ENCODE measurements around the gene MED13L. TPM values are rescaled to one million over a fixed set of nuclear protein-coding genes. Genes with fewer than 3 reads are reported as not detected.

Gene MED13L
- total RNA-seq, 1 donor from 2014 or later: 41.9 TPM

- ATAC-seq (no peak), DNase-seq (ENCODE audit: low spot score) (no peak)
These were observed 3.2 kb upstream of the MED13L start for GRCh38 chr12:116280595-116281290.

- no peak for DNase-seq (ENCODE audit: low spot score)
- no peak for ATAC-seq
These were observed 1.2 kb upstream of the MED13L start for GRCh38 chr12:116278667-116279066.

DNA sequence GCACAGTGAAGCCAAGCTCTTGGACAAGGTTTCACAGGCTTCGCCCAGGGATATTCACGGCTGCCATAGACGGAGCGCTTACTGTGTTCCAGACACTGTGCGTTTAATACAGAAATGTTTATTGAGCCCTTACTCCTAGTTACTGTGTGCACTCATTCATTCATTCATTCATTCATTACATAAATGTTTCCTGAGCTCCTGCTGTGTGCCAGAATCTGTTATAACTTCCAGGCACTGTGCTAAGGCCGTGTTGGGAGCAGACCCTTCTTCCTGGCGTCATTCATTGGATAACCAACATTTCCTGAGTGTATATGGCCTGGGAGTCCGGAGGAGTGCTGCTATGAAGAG is 760 bp upstream of the MED13L start:
- no peak for DNase-seq (ENCODE audit: low spot score)
- no peak for ATAC-seq

DNA sequence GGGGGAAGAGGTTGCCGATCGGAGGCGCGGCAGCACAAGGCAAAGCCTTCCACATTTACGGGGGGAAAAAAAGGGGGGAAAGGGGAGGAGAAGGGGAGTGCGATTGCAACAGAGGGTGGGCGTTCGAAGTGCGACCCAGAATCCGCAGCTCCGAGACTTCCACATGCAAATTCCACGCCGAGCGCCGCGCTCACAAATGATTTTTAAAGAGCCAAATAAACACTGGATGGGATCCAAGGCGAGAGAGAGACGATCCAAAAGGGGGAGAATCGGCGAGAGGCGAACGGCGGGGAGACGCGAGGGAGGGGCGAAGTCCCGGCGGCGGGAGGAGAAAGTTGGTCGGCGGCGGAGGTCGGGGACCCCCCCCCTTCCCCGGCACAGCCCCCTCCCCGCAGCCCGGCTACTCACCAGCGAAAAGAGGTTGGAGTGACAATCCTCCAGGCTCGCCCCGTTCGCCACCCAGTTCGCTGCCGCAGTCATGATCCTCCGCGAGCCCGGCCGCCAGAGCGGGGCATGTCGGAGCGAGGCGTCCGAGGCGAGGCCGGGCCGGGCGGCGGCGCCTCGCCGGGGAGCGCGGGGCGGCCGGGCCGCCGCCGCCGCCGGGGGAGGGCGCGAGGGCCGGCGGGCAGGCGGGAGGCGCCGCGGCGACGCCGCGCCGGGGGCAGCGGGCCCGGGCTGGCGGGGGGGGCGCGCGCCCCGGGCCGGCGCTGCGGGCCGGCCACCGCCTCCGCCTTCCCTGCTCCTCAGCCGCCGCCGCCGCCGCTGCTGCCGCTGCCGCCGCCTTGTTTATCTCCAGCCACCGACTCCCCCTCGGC is 634 bp downstream of the MED13L start:
- ATAC-seq (peak; percentile 64), DNase-seq (ENCODE audit: low spot score) (peak; percentile 74)

DNA sequence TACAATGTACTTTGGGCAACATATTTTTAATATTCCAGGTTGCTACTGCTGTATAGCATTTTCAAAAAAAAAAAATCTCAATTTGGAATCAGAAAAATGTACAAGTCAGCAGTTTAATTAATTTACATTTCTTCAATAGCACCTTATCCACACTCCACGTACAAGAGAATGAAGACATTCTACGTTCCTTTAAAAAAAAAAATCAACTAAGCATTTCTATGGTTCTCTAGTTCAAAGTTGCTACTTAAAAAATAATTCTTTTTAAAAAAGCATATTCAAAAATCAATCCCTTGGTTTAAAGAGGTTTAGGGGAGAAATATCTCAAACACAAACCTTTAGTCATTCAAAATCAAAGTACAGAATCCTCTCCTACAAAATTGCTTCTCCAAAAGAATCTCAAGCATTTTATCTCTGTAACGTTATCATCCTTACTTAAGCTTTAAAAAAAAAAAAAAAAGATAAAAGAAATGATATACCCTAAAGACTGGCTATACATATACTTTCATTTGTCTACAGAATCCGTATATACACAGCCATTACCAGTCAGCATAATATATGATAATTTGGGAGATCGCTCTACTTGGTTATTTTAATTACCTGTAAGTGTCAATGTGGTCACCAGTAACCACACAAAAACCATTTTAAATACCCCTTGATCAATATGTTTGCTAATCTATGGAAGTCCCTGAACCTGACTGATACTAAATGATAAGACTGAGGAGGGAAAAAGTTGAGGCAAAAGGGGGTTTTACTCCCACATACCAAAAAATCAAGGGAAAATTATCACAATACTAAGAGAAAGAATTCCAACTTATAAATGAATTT is 2.7 kb downstream of the MED13L start:
- no peak for ATAC-seq
- no peak for DNase-seq (ENCODE audit: low spot score)

- no peak for ATAC-seq
- DNase-seq (ENCODE audit: low spot score): no peak
These were observed 3.5 kb downstream of the MED13L start for GRCh38 chr12:116273813-116274550.

DNA sequence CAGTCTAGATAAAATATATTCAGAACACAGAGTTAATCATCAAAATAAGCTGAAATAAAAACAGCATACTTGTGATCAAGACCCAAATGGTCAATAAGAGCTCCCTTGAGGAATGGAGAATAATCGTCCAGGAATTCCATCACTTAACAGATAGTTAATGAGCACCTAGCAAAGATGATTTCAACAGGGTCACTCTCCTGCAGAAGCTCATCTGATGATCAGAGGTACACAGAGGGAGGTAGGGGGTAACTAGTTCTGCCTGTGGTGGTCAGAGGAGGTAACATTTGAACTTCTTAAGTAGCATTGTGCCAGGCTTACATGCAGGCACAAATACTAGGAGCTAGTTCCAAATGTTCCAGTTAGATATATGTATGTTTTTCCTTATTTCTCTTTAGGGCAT is 9.5 kb downstream of the MED13L start:
- no peak for DNase-seq (ENCODE audit: low spot score)
- no peak for ATAC-seq

- DNase-seq (ENCODE audit: low spot score): no peak
- peak; percentile 52 for ATAC-seq
These were observed 10.7 kb downstream of the MED13L start for GRCh38 chr12:116266631-116267349.

DNA sequence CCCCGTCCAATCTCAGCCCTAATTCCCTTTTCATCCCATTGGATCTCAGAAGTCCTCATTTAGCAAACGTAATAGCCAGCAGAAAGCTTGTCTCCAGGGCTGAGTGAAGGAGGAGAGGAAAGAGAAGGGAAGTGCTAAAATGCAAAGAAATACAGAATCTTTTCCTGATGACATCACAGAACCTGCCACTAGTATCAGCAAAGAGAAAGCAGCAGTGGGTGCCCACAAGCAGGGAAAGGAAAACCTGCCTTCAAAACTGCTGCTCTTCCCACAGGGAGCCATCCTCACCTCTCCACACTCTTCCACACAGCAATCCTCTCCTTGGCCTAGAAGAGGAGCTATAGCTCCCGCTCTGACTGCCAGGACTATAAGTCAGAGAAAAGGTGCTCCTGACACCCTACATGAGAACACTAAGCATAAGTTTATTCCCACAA is 11.3 kb downstream of the MED13L start:
- no peak for DNase-seq (ENCODE audit: low spot score)
- peak; percentile 35 for ATAC-seq

DNA sequence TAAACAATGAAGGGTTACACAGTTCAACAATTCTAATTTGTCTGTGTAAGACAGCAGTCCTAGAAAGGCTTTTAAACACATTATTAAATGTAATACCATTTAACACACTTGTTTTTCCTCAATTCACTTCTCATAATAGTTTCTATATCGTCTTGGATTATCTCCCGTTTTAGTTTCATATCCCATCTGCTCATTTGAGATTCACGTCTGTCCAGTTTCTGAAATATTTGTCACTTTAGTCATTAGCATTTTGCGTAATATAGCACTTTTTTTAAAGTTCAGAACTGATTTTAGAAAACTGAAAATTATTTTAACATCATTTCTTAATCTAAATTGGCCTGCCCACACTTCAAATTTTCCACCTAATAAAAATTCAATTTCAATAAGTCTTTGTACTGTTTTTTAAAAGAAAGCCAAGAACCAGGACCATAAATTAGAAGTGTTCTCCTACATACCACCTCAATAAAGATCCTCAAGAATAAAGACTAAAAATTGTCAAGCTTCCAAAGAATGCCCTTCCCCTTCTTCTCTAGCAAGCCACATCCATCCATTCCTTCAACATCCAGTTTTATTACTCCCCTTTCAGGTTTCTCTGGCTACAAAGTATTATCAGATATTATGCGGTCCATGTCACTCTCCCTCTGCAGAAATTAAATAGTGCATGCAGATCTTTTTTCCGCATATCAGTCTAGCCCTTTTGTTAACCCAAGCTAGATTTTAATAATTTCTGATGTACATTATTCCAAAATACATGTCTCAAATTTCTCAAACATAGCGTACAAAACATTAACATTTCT is 11.9 kb downstream of the MED13L start:
- DNase-seq (ENCODE audit: low spot score): no peak
- ATAC-seq: no peak

- no peak for ATAC-seq
- no peak for DNase-seq (ENCODE audit: low spot score)
These were observed 12.9 kb downstream of the MED13L start for GRCh38 chr12:116264525-116265070.

DNA sequence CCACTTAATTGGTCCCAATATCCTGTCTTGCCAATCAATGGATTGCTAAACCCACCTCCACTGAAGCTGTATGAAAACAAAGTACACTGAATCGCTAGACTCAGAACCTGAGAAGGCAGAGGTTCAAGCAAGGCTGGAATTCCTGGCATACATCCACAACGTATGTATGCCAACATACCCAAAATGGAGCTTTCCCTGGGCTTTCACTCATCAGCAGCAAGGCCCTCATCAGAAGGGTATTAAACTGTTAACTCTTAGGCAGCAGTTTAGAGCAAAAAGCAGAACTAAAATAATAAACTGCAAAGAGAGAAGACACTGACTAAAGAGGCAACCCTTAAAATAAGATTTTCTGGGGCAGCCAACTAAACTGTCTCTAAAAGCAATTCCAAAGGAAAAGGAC is 13.6 kb downstream of the MED13L start:
- ATAC-seq: peak; percentile 24
- DNase-seq (ENCODE audit: low spot score): no peak

- no peak for ATAC-seq
- DNase-seq (ENCODE audit: low spot score): no peak
These were observed 14.1 kb downstream of the MED13L start for GRCh38 chr12:116263431-116263830.

- DNase-seq (ENCODE audit: low spot score) (no peak), ATAC-seq (no peak)
These were observed 14.8 kb downstream of the MED13L start for GRCh38 chr12:116262741-116263140.

DNA sequence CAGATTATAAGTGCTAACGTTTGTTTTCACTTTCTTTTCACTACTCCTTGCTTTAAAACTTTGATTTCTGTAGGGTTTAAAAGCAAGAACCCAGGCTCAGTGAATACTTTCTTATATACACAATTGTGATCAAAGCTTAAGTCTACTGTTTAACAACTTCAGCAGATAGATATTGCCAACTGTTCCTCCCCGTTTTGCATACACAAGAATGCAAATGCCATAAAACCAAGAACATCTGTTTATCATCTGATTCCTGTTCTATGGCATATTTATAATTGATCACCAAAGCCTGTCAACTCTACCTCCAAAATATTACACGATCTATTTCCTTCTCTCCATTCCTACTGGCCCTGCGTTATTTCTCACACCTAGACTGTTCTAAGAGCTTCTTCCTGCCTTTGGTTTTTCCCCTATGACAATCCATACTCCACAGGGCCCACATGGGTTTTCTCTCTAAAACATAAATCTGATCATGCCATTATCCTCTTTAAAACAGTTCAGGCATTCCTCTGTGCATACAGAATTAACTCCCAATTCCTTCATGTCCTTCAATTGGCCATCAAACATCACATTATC is 15.9 kb downstream of the MED13L start:
- DNase-seq (ENCODE audit: low spot score) (no peak), ATAC-seq (no peak)

GRCh38 chr12:116259800-116260577 is 17.5 kb downstream of the MED13L start:
- DNase-seq (ENCODE audit: low spot score): no peak
- ATAC-seq: no peak

DNA sequence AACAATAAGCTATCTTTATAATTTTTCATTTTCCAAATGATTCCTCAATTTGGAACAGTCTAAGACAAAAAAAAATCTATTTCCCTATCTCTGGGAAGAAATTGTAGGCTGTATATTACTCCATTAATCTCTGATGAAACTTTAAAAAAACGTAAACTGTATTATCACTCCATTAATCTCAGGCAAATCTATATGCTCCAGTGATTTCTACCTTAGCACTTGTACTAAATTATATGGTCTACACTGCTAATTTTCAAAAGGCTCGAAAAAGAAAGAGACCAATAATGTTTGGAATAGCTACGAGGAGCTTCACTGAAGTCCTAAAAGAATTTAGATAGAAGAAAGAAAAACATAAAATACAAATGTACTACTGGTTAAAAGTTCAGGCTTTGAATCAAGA is 19.7 kb downstream of the MED13L start:
- ATAC-seq (no peak), DNase-seq (ENCODE audit: low spot score) (no peak)

DNA sequence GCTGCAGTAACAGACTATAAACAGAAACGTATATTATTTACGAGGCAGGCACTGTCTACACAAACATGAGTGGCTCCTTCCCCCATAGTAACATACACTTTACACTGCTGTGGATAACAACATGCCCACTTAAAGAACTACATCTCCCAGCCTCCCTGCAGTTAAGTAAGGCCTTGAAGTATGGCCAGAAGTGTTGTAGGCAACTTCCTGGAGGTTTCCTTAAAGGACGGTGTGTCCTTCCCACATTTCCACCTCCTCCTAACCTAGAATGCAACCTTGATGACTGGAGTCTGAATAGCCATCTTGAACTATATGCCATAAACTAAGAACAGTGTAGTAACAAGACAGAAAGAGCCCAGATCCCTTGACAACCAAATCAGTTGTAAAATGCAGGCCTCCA is 20.3 kb downstream of the MED13L start:
- ATAC-seq (peak; percentile 16), DNase-seq (ENCODE audit: low spot score) (no peak)

All from left lobe of liver (tissue), 2 donors.